Measurements from ENCODE around the gene ARMC12. TPM values are rescaled to one million over a fixed set of nuclear protein-coding genes. Genes with fewer than 3 reads are reported as not detected.
A peak's percentile ranks its signal among the peaks of the same experiment; 100 is the strongest.

The ARMC12 gene
- total RNA-seq, 1 experiment from 2014 or later, result 1.0 TPM

- TF ChIP-seq, protein P1, sequence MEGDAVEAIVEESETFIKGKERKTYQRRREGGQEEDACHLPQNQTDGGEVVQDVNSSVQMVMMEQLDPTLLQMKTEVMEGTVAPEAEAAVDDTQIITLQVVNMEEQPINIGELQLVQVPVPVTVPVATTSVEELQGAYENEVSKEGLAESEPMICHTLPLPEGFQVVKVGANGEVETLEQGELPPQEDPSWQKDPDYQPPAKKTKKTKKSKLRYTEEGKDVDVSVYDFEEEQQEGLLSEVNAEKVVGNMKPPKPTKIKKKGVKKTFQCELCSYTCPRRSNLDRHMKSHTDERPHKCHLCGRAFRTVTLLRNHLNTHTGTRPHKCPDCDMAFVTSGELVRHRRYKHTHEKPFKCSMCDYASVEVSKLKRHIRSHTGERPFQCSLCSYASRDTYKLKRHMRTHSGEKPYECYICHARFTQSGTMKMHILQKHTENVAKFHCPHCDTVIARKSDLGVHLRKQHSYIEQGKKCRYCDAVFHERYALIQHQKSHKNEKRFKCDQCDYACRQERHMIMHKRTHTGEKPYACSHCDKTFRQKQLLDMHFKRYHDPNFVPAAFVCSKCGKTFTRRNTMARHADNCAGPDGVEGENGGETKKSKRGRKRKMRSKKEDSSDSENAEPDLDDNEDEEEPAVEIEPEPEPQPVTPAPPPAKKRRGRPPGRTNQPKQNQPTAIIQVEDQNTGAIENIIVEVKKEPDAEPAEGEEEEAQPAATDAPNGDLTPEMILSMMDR (IDR thresholded peaks at IDR 0.05), result no peak
- TF ChIP-seq TP53 (CRISPR knock-in tag; IDR thresholded peaks at IDR 0.05), result no peak
- TF ChIP-seq TEAD4 (CRISPR knock-in tag; IDR thresholded peaks at IDR 0.05), result no peak
Observed at GRCh38 chr6:35716798-35717197, 20.0 kb upstream of the ARMC12 start (continued).

DNA sequence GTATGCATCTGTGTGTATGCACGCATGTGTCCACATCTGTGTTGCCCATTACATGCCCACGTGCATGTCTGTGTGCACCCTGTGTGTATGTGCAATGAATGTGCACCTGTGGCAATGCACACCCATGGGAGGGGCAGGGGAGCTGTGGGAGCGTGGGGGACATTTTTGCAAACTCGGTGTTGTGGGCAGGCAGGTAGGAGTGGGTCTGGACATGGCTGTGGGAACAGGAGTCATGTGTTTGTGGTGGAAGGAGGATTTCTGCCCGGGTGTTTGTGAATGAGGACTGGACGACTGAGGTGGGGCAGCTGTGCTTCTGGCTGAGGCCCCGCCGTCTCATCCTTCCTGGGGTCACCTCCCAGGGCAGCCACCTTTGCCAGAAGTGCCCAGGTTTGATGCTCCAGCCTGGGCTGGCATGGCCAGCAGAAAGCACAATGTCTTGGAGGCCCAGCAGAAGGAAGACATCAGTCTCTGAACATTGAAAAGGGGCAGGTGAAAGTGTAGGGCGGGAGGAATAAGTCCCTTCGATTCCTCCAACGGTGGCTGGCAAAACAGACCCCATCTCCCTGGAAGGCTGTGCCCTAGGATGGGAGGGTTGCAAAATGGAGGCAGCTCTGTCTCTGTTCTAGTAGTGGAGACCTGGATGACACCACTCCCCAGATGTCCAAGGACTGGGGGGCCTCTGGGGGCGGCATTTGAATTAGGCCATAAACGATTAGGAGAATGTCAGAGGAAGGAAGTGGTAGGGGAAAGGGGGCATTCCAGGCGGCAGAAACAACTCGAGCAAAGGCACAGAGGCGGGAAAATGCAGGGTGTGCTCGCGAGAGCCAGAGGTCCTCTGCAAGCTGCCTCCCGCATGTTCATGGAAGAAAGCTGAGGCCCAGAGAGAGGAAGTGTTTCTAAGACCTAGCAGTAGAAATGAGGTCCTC is 19.1 kb upstream of the ARMC12 start:
- Mint-ChIP-seq H3K27ac (peak overlapping the region; percentile 55), H3K27me3 (ENCODE audit: low read depth) (no peaks in the 10 kb centered on the region; the same call in none of the 2 replicates), H3K4me1 (peaks cover 53% of the 10 kb centered on the region), H3K36me3 (no peaks in the 10 kb centered on the region), H3K9me3 (no peaks in the 10 kb centered on the region), H3K4me3 (no peak overlapping the region)
- DNase-seq (ENCODE audit: low spot score), result no peak
- 0 out of 2 replicates have a peak, but pooled peaks have one; percentile 21 for TF ChIP-seq ETV6 (CRISPR knock-in tag; IDR thresholded peaks at IDR 0.05)
- TF ChIP-seq MAX (CRISPR knock-in tag; IDR thresholded peaks at IDR 0.05), result peak; percentile 80; the same call in 1 of the 2 replicates
- no peak for TF ChIP-seq ESRRA (CRISPR knock-in tag; IDR thresholded peaks at IDR 0.05; ENCODE audit: borderline replicate concordance)
- ATAC-seq, result peak; percentile 3; the same call in 1 of the 2 replicates
- CTCF ChIA-PET, result interaction anchor here (1.0 to 2.6 kb wide), 4 partner anchors 10 to 134 kb away, joined by 3 to 13 read pairs (median 4); partner anchors contain the start of gene ARMC12
- POLR2A ChIA-PET, result interaction anchor here (0.8 to 2.0 kb wide), 5 partner anchors 10 to 47 kb away, joined by 3 to 8 read pairs (median 3); no protein-coding TSS in a partner anchor

GRCh38 chr6:35718375-35718736 is 18.5 kb upstream of the ARMC12 start:
- Mint-ChIP-seq H3K27me3 (ENCODE audit: low read depth) (no peaks in the 10 kb centered on the region; the same call in none of the 2 replicates), H3K4me1 (peaks cover 53% of the 10 kb centered on the region), H3K27ac (peak overlapping the region; percentile 64), H3K36me3 (no peaks in the 10 kb centered on the region), H3K4me3 (no peak overlapping the region), H3K9me3 (no peaks in the 10 kb centered on the region)
- no peak for DNase-seq (ENCODE audit: low spot score)
- POLR2A ChIA-PET, result interaction anchor here (1.3 to 2.0 kb wide), 3 partner anchors 10 to 47 kb away, joined by 3 to 8 read pairs (median 5); no protein-coding TSS in a partner anchor
- ATAC-seq, result peak; percentile 54
- TF ChIP-seq ZSCAN18 (CRISPR knock-in tag; IDR thresholded peaks at IDR 0.05) (no peak), ELF4 (CRISPR knock-in tag; IDR thresholded peaks at IDR 0.05; ENCODE audit: low read depth) (no peak), NR1H2 (CRISPR knock-in tag; IDR thresholded peaks at IDR 0.05) (no peak), ZNF423 (CRISPR knock-in tag; IDR thresholded peaks at IDR 0.05) (no peak), MAX (CRISPR knock-in tag; IDR thresholded peaks at IDR 0.05) (no peak; the same call in 1 of the 2 replicates), USF1 (CRISPR knock-in tag; IDR thresholded peaks at IDR 0.05) (no peak), E2F4 (CRISPR knock-in tag; IDR thresholded peaks at IDR 0.05; ENCODE audit: borderline replicate concordance, low read depth) (no peak), ZNF263 (CRISPR knock-in tag; IDR thresholded peaks at IDR 0.05; ENCODE audit: low read depth) (no peak), JUN (CRISPR knock-in tag; IDR thresholded peaks at IDR 0.05) (no peak), TEAD4 (CRISPR knock-in tag; IDR thresholded peaks at IDR 0.05) (no peak), GTF2I (CRISPR knock-in tag; conservative IDR thresholded peaks at IDR 0.05) (no peak), CDX4 (CRISPR knock-in tag; IDR thresholded peaks at IDR 0.05; ENCODE audit: borderline replicate concordance) (no peak)
- TF ChIP-seq, protein P2, sequence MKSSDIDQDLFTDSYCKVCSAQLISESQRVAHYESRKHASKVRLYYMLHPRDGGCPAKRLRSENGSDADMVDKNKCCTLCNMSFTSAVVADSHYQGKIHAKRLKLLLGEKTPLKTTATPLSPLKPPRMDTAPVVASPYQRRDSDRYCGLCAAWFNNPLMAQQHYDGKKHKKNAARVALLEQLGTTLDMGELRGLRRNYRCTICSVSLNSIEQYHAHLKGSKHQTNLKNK (CRISPR knock-in tag; IDR thresholded peaks at IDR 0.05), result no peak
- TF ChIP-seq, protein P3, sequence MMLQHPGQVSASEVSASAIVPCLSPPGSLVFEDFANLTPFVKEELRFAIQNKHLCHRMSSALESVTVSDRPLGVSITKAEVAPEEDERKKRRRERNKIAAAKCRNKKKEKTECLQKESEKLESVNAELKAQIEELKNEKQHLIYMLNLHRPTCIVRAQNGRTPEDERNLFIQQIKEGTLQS (CRISPR knock-in tag; conservative IDR thresholded peaks at IDR 0.05), result no peak
- TF ChIP-seq, protein P4, sequence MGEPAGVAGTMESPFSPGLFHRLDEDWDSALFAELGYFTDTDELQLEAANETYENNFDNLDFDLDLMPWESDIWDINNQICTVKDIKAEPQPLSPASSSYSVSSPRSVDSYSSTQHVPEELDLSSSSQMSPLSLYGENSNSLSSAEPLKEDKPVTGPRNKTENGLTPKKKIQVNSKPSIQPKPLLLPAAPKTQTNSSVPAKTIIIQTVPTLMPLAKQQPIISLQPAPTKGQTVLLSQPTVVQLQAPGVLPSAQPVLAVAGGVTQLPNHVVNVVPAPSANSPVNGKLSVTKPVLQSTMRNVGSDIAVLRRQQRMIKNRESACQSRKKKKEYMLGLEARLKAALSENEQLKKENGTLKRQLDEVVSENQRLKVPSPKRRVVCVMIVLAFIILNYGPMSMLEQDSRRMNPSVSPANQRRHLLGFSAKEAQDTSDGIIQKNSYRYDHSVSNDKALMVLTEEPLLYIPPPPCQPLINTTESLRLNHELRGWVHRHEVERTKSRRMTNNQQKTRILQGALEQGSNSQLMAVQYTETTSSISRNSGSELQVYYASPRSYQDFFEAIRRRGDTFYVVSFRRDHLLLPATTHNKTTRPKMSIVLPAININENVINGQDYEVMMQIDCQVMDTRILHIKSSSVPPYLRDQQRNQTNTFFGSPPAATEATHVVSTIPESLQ (CRISPR knock-in tag; IDR thresholded peaks at IDR 0.05), result no peak
- CTCF ChIA-PET, result interaction anchor here (1.0 to 2.6 kb wide), 4 partner anchors 9 to 134 kb away, joined by 3 to 13 read pairs (median 4); partner anchors contain the start of gene ARMC12
